Fibroblast of skin of right quadriceps (primary cell): ENCODE results near the gene DDIAS.
A peak's percentile ranks its signal among the peaks of the same experiment; 100 is the strongest.

Source experiments
- DNase-seq: peaks from one replicate; pipeline ENCODE4 v3.0.0-alpha.2; 2013

DDIAS gene

GRCh38 chr11:82974851-82975250, 73.3 kb downstream of the DDIAS start:
- no peak for DNase-seq

DNA sequence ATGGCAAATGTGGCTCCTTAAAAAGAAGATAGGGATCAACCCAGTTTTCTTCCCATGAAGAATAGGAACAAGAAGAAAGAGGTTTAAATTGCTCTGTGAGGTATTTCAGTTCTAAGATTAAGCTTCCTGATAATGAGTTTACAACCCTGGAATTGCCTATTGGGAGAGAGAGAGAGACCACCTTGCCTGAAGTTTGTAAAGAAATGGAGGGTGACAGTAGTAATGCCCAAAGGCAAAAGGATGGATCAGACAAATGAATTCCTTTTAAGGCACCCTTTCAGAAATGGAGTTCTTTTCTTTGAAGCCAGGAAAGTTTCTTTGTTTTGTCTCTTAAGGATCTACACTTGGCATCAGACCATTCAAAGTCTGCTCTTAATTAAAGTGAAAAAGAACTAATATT, 74.3 kb downstream of the DDIAS start:
- no peak for DNase-seq

- no peak for DNase-seq
Measured at GRCh38 chr11:82976786-82977185, 75.2 kb downstream of the DDIAS start.

DNA sequence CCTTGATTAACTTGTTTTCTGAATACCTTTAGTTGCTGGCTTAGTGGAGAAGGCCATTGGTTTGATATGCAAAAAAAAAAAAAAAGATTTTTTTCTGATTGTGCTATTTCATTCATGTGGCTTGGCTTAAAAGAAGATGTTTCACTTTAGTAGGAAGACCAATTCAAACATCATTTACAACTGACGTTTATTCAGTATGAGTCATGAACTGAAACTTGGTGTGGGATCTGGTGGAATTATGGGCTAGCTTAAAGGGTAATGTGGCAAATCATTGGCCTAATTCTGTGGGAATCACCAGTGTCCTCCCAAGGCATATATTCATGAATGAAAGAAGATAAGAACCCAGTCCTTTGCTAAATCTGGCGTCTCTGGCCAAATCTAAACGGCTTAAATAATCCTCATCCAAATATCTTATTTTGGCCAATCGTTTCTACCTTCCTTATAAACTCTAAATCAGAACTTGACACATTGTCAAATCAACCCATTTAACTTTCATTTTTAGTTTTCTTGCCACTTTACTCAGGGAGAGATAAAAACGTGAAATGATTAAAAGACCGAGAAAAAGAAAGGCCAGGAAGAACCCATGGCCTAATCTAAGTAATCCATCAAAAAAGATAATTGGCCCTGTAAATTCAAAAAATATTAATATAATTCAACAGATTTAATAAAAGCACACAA, 77.0 kb downstream of the DDIAS start:
- DNase-seq: peak; percentile 82

DNA sequence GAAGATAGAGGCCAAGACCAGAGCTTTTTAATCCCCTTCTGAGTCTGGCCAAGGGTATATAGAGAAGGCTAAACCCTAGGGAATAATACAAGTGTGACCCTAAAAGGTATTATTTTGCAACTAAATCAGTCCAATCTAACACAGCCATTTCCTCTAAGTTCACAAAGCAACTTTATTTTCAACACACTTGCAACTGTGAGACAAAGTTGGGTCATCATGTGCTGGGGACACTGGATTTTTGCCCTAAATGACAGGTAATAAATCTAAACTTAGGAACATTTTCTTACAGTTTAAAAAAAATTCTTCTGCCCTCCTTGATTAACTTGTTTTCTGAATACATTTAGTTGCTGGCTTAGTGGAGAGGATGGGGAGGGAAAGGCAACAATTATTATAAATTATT, 78.3 kb downstream of the DDIAS start:
- no peak for DNase-seq

- DNase-seq: peak; percentile 89
Measured at GRCh38 chr11:82980292-82980691, 78.8 kb downstream of the DDIAS start.

GRCh38 chr11:82980947-82981346, 79.4 kb downstream of the DDIAS start:
- DNase-seq: no peak

- DNase-seq: no peak
Measured at GRCh38 chr11:82981852-82982251, 80.3 kb downstream of the DDIAS start.
